Stomach (tissue), 9 donors: ENCODE results near the gene DNAJC17. TPM values are rescaled to one million over a fixed set of nuclear protein-coding genes. Genes with fewer than 3 reads are reported as not detected.

Experiments
- DNase-seq, 2 donors: peaks; one replicate each; pipeline versions ENCODE4 v3.0.0 to v3.0.0-alpha.2; 2013 to 2019
- H3K27ac ChIP-seq, 5 donors: fragments of 200-600 bp in 4 of 5; sonication (generic) in 4 of 5; one replicate each; pipeline ENCODE4 v1.5.1; 2013 to 2019; ENCODE audit warnings: mild to moderate bottlenecking in 1 of 5, moderate library complexity in 1 of 5
- H3K27me3 ChIP-seq, 3 donors: fragments of 200-600 bp; sonication (generic); one replicate each; pipeline ENCODE4 v1.5.1; 2017 to 2019; ENCODE audit warnings: mixed run types in 1 of 3
- H3K36me3 ChIP-seq, 4 donors: fragments of 200-600 bp; sonication (generic); 1 replicate in 3 of 4; 2 replicates in 1 of 4; pipeline ENCODE4 v1.5.1; 2016 to 2019
- H3K4me1 ChIP-seq, 4 donors: fragments of 200-600 bp; sonication (generic); one replicate each; pipeline ENCODE4 v1.5.1; 2016 to 2019
- H3K4me3 ChIP-seq, 4 donors: fragments of 200-600 bp; sonication (generic) in 3 of 4; one replicate each; pipeline ENCODE4 v1.5.1; 2016 to 2019; ENCODE audit warnings: mild to moderate bottlenecking in 1 of 4
- H3K9me3 ChIP-seq, 4 donors: fragments of 200-600 bp; sonication (generic); one replicate each; pipeline ENCODE4 v1.5.1; 2016 to 2019
- EP300 ChIP-seq: sonication (generic); formaldehyde crosslinking; IDR thresholded peaks from one replicate; pipeline ENCODE4 v1.6.1; 2017; ENCODE audit warnings: antibody characterized with exemption
- POLR2A ChIP-seq, 4 donors: fragments of 450-650 bp; IDR thresholded peaks; one replicate each; pipeline ENCODE4 v1.6.1; 2016; ENCODE audit warnings: antibody characterized with exemption in 4 of 4, control low read depth in 2 of 4, mild to moderate bottlenecking in 1 of 4, moderate library complexity in 1 of 4
- POLR2AphosphoS5 ChIP-seq, 3 donors: sonication (generic); formaldehyde crosslinking; IDR thresholded peaks; one replicate each; pipeline ENCODE4 v1.6.1; 2016; ENCODE audit warnings: antibody characterized with exemption in 3 of 3
- WGBS, 5 donors: extraction: QIAGEN DNeasy Blood & Tissue Kit in 3 of 5; methylation state at CpG; one replicate each; pipeline versions ENCODE4 v1.1.5 to v1.1.7; 2013 to 2018; 5-methylcytosine and 5-hydroxymethylcytosine counted together
- intact Hi-C: fragments of 100-400 bp; cut with DNase I; formaldehyde crosslinking; loops from one replicate; pipeline ENCODE4 v1.15.1; 2023; ENCODE audit warnings: low total_unique reads
- polyA plus RNA-seq, 3 donors: library from polyadenylated mRNA; stranded (reverse); fragments of 200-250 nt; gene quantifications; one replicate each; pipeline ENCODE4 v1.2.3, GENCODE V29; 2013
- total RNA-seq, 5 donors: library from RNA; depleted of rRNA; stranded (reverse); fragments of >200 nt; gene quantifications; one replicate each; pipeline versions ENCODE4 v1.1.0 to v1.2.3, GENCODE V29; 2014 to 2016
- TF ChIP-seq, protein P1 (sequence below), 7 experiments: fragments of 450-650 bp in 4 of 7; fragments of 200-600 bp in 3 of 7; sonication (generic) in 3 of 7; IDR thresholded peaks; one replicate each; pipeline ENCODE4 v1.5.1; 2016 to 2019; ENCODE audit warnings: antibody characterized with exemption in 7 of 7, control low read depth in 2 of 7, mild to moderate bottlenecking in 1 of 7
- donor health status: healthy with polysubstance abuse.
- donor health status: Bipolar disorder and iron deficiency.
- donor health status: healthy.

The DNAJC17 gene
- total and polyA plus RNA-seq, 8 donors, result 11.0 to 66.7 (median 43.7) TPM

DNA sequence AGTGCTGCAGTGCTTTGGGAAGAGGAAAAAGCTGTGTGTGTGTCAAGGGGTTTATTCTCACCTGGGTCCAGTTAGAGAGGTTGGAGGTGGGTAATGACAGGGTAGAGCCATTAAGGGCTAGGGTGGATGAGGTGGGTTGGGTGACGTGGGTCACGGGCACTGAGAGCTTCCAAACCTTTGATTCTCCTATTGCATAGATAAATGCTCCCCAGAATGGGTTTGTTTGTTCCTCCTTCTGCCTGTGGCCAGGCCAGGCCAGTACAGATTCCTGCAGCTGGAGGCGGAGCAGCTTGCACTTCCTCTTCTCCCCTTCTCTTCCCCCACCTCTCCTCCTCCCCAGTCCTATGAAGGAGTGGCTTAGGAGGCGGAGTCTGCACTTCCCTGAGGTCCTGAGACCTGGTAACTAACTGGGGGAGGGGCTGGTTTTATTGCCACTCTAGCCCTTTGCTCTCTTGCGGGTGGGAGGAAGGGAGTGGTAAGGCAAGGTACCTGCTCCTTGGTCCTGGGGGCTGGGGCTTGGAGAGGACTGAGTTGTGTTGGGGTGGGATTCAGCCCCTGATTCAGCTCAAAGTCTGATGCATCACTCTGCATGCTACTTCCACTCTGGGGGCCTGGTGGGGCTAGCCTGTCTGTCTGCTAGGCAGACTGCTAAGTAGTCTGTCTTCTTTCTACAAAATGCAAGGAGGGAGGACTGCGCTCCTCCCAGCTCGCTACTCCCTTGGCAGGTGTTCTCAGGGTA, 40.1 kb upstream of the DNAJC17 start:
- intact Hi-C loops, result no loop called here
- peak overlapping the region; percentile 88 to 94 (median 92) for H3K27ac ChIP-seq
- H3K4me3 ChIP-seq, result peak overlapping the region in 3 of 4 donors; percentile 62 to 78 (median 67)
- peaks cover 26 to 57% (median 45%) of the 10 kb centered on the region in 4 donors for H3K4me1 ChIP-seq
- H3K36me3 ChIP-seq, result peaks cover 0 to 21% (median 10%) of the 10 kb centered on the region in 4 donors
- TF ChIP-seq POLR2AphosphoS5 (IDR thresholded peaks at IDR 0.05), result peak in 2 of 3 donors; percentile 73 to 81
- TF ChIP-seq EP300, result no peak
- TF ChIP-seq, protein P1, sequence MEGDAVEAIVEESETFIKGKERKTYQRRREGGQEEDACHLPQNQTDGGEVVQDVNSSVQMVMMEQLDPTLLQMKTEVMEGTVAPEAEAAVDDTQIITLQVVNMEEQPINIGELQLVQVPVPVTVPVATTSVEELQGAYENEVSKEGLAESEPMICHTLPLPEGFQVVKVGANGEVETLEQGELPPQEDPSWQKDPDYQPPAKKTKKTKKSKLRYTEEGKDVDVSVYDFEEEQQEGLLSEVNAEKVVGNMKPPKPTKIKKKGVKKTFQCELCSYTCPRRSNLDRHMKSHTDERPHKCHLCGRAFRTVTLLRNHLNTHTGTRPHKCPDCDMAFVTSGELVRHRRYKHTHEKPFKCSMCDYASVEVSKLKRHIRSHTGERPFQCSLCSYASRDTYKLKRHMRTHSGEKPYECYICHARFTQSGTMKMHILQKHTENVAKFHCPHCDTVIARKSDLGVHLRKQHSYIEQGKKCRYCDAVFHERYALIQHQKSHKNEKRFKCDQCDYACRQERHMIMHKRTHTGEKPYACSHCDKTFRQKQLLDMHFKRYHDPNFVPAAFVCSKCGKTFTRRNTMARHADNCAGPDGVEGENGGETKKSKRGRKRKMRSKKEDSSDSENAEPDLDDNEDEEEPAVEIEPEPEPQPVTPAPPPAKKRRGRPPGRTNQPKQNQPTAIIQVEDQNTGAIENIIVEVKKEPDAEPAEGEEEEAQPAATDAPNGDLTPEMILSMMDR (IDR thresholded peaks at IDR 0.05), result peak in 3 of 7 experiments; percentile 17 to 34 (median 31)
- no peak for TF ChIP-seq POLR2A (IDR thresholded peaks at IDR 0.05)
- H3K9me3 ChIP-seq, result no peaks in the 10 kb centered on the region
- WGBS, 5 donors, result 32 to 67% (median 42%) methylated on average over 6 to 7 of the region's 7 CpGs
- peak; percentile 84 to 94 for DNase-seq
- H3K27me3 ChIP-seq, result peaks cover 0 to 41% (median 3%) of the 10 kb centered on the region in 3 donors

DNA sequence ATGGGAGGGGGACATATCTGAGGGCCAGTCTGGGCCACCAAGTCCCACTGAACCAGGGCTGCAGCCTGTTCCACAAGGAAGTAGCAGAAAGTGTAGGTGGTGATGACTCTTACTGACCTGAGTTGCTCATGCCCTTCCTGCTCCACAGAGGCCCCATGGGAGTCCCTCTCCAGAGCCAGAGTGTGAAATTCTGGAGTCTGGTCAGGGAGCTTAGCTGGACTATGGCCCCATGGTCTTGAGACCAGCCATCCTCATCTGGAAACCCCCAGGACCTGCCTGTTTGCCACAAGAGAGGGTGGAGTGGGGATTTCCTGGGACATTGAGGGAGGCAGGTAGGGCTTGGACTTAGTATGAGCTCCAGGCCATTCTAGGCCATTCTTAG, 39.6 kb upstream of the DNAJC17 start:
- intact Hi-C loops, result no loop called here
- no peak for TF ChIP-seq EP300
- TF ChIP-seq, protein P1 (IDR thresholded peaks at IDR 0.05), result no peak
- TF ChIP-seq POLR2AphosphoS5 (IDR thresholded peaks at IDR 0.05), result no peak
- no peak for TF ChIP-seq POLR2A (IDR thresholded peaks at IDR 0.05)

DNA sequence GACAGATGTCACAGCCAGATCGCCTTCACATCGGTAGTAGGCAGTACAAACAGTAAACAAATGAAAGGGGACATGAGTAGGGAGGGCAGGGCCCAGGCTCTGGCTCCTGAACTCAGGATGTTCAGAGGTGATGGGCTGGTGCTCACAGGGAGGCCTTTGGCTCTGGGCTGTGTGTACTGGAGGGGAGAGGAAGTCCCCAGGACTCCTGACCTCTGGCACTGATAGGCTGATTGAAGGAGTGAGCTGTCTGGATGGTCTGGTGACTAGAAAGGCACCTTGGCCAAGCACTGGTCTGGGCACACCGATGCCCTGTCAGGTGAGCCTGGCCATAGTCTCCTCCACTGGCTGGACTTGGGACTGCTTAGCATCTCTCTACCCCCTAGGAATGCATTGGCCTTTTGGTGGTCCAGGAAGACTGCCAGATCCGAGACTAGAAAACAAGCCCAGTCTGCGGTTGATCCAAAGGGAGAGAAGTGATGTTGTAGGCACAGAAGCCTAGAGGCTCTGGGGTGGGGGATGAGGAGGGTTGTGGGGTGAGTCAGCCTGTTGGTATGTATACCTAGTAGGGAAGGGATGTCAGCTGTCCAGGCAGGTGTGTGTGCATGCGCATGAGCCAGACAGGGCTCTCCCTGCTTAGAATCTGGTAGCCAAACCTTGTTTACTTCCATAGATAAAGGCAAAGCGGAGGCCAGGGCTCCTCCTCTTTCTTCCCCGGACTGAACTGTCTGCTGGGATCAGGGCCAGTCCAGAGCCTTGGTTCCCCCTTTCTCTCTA, 38.4 kb upstream of the DNAJC17 start:
- H3K4me3 ChIP-seq, result peak overlapping the region; percentile 61 to 78 (median 64)
- intact Hi-C loops, result no loop called here
- H3K27ac ChIP-seq, result peak overlapping the region; percentile 88 to 94 (median 92)
- H3K36me3 ChIP-seq, result peaks cover 0 to 14% (median 4%) of the 10 kb centered on the region in 4 donors
- H3K9me3 ChIP-seq, result no peaks in the 10 kb centered on the region
- 33 to 62% (median 46%) methylated on average over 7 to 8 of the region's 8 CpGs for WGBS, 5 donors
- peak in 2 of 3 donors; percentile 78 to 83 for TF ChIP-seq POLR2AphosphoS5 (IDR thresholded peaks at IDR 0.05)
- TF ChIP-seq POLR2A (IDR thresholded peaks at IDR 0.05), result no peak
- peaks cover 26 to 57% (median 42%) of the 10 kb centered on the region in 4 donors for H3K4me1 ChIP-seq
- H3K27me3 ChIP-seq, result peaks cover 0 to 44% (median 3%) of the 10 kb centered on the region in 3 donors
- DNase-seq, result peak; percentile 90 to 92

More for the DNA sequence above, 39.6 kb upstream of the DNAJC17 start:
- H3K4me1 ChIP-seq, result peaks cover 26 to 57% (median 42%) of the 10 kb centered on the region in 4 donors
- H3K4me3 ChIP-seq, result peak overlapping the region; percentile 0 to 78 (median 64)
- peaks cover 0 to 17% (median 7%) of the 10 kb centered on the region in 4 donors for H3K36me3 ChIP-seq
- DNase-seq, result peak in 1 of 2 donors; percentile 46
- H3K27me3 ChIP-seq, result peaks cover 0 to 44% (median 3%) of the 10 kb centered on the region in 3 donors
- H3K9me3 ChIP-seq, result no peaks in the 10 kb centered on the region
- H3K27ac ChIP-seq, result peak overlapping the region; percentile 88 to 94 (median 92)

DNA sequence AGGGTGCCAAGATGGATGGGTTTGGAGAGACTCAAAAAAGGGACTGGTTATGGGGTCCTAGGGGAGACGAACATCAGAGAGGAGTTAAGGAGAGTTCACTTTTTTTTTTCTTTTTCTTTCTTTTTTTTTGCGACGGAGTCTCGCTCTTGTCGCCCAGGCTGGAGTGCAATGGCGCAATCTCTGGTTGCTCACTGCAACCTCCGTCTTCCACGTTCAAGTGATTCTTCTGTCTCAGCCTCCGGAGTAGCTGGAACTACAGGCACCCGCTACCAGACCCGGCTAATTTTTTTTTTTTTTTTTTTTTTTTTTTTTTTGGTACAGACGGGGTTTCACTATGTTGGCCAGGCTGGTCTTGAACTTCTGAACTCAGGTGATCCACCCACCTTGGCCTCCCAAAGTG, 37.8 kb upstream of the DNAJC17 start:
- Histone ChIP-seq H3K4me3 (peak overlapping the region; percentile 61 to 78 (median 64)), H3K4me1 (peaks cover 26 to 57% (median 42%) of the 10 kb centered on the region in 4 donors), H3K9me3 (no peaks in the 10 kb centered on the region), H3K27me3 (peaks cover 0 to 44% (median 3%) of the 10 kb centered on the region in 3 donors), H3K27ac (peak overlapping the region; percentile 88 to 94 (median 92)), H3K36me3 (peaks cover 0 to 8% (median under 1%) of the 10 kb centered on the region in 4 donors)
- DNase-seq, result no peak
- TF ChIP-seq, protein P1 (IDR thresholded peaks at IDR 0.05), result no peak
- no peak for TF ChIP-seq POLR2AphosphoS5 (IDR thresholded peaks at IDR 0.05)
- intact Hi-C loops, result no loop called here
- WGBS, 5 donors, result 27 to 32% (median 29%) methylated on average over 9 to 12 of the region's 12 CpGs
